Measurements from ENCODE around the gene OR4X2.

Gene OR4X2

GRCh38 chr11:48248902-48249301 is 4.0 kb downstream of the OR4X2 start:
- no peak overlapping the region for H3K4me3 ChIP-seq (ENCODE audit: low read length)
- TF ChIP-seq, protein P1, sequence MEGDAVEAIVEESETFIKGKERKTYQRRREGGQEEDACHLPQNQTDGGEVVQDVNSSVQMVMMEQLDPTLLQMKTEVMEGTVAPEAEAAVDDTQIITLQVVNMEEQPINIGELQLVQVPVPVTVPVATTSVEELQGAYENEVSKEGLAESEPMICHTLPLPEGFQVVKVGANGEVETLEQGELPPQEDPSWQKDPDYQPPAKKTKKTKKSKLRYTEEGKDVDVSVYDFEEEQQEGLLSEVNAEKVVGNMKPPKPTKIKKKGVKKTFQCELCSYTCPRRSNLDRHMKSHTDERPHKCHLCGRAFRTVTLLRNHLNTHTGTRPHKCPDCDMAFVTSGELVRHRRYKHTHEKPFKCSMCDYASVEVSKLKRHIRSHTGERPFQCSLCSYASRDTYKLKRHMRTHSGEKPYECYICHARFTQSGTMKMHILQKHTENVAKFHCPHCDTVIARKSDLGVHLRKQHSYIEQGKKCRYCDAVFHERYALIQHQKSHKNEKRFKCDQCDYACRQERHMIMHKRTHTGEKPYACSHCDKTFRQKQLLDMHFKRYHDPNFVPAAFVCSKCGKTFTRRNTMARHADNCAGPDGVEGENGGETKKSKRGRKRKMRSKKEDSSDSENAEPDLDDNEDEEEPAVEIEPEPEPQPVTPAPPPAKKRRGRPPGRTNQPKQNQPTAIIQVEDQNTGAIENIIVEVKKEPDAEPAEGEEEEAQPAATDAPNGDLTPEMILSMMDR (conservative IDR thresholded peaks at IDR 0.05; ENCODE audit: low read length): no peak
- DNase-seq (ENCODE audit: low read depth): no peak

DNA sequence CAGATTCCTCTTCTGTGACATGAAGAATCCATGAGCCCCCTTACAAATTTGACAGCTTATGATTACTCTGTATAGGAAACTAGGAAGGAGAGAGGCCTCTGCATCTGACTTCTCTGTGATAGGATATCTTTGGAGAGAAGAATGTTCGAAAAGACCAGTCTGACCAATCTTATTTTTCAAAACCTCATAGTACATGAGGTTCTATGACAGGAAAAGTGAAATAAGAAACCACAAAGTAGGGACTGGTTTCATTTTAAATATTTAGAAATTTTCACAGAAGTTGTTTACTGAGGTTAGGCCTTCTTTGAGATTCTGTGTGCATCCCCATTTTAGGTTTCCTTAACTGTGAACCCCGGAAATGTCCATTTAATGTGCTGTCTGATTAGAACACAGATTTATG is 16.7 kb downstream of the OR4X2 start:
- no peak overlapping the region for H3K4me3 ChIP-seq (ENCODE audit: low read length)
- no peak for DNase-seq (ENCODE audit: low read depth)
- TF ChIP-seq, protein P1 (conservative IDR thresholded peaks at IDR 0.05; ENCODE audit: low read length): no peak

- no peak within 1 kb of the TSS for H3K4me3 ChIP-seq (ENCODE audit: low read length)
- DNase-seq (ENCODE audit: low read depth): no peak
- TF ChIP-seq, protein P1 (conservative IDR thresholded peaks at IDR 0.05; ENCODE audit: low read length): no peak
Measured at GRCh38 chr11:48263423-48263911, 18.6 kb downstream of the OR4X2 start, which contains the start of gene OR4X1. TSS of gene OR4X1 (plus strand) at chr11:48263861. CDS start at chr11:48263861, 0 bp downstream.

GRCh38 chr11:48270621-48271020 is 25.7 kb downstream of the OR4X2 start:
- DNase-seq (ENCODE audit: low read depth): no peak
- TF ChIP-seq, protein P1 (conservative IDR thresholded peaks at IDR 0.05; ENCODE audit: low read length): no peak
- H3K4me3 ChIP-seq (ENCODE audit: low read length): no peak overlapping the region

DNA sequence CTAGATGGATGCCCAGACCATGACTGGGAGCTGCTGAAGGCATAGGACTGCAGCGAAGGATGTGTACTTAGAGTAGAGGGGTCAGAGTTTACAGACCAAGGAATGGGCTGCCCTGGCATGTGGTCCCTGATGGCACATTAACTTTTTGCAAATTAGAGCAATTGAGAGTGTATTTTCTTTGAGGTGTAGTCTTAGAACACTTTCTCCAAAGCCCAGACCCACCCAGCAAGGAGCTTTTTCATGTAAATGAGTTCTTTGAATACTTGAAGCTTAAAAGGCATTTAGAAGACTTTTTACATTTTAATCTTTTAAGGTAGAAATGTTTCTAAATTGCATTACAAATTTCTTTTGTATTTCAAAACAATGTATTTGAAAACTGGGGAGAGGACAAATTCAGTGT is 27.7 kb downstream of the OR4X2 start:
- TF ChIP-seq, protein P1 (conservative IDR thresholded peaks at IDR 0.05; ENCODE audit: low read length): no peak
- DNase-seq (ENCODE audit: low read depth): no peak
- no peak overlapping the region for H3K4me3 ChIP-seq (ENCODE audit: low read length)
